Mucosa of descending colon (tissue), 3 donors: Measurements from ENCODE around the gene MNX1. TPM values are rescaled to one million over a fixed set of nuclear protein-coding genes. Genes with fewer than 3 reads are reported as not detected.

Source experiments
- ATAC-seq: fragments of 200-7000 bp; cut with Tn5 transposase; one replicate; pipeline ENCODE4 v1.9.1; 2020; ENCODE audit warnings: mild to moderate bottlenecking, moderate library complexity
- DNase-seq, 3 donors: peaks; one replicate each; pipeline ENCODE4 v3.0.0-alpha.2; 2020
- H3K36me3 ChIP-seq: fragments of 200-600 bp; one replicate; pipeline ENCODE4 v1.8.0; 2021; ENCODE audit warnings: low read depth, mild to moderate bottlenecking
- H3K4me1 ChIP-seq: fragments of 200-600 bp; one replicate; pipeline ENCODE4 v1.8.0; 2021; ENCODE audit warnings: low read depth, mild to moderate bottlenecking
- H3K4me3 ChIP-seq: fragments of 200-600 bp; one replicate; pipeline ENCODE4 v1.8.0; 2021; ENCODE audit warnings: mild to moderate bottlenecking
- H3K9me3 ChIP-seq: fragments of 200-600 bp; one replicate; pipeline ENCODE4 v1.8.0; 2021; ENCODE audit warnings: mild to moderate bottlenecking
- intact Hi-C, 2 donors: fragments of 100-400 bp; cut with DNase I in 1 of 2; cut with micrococcal nuclease in 1 of 2; formaldehyde crosslinking; loops; one replicate each; pipeline versions ENCODE4 v1.11.0 to v1.11.1; 2022; cut with DNase I, micrococcal nuclease
- total RNA-seq, 3 donors: library from RNA; stranded (reverse); fragmentation: NEBNext Ultra II Directional in 2 of 3; extraction: Animal tissue kit (Norgen Biotek cat#: 25700) in 2 of 3; gene quantifications; one replicate each; pipeline versions ENCODE4 v1.2.1 to v1.2.4, GENCODE V29; 2021 to 2023
- TF ChIP-seq, protein P1 (sequence below): fragments of 200-600 bp; IDR thresholded peaks from one replicate; pipeline ENCODE4 v1.8.0; 2022; ENCODE audit warnings: antibody characterized with exemption, mild to moderate bottlenecking
- donor health status: DM: no; HTN: no; CAD: no; lungs with moderate emphysema.
- donor health status: DM: no; HTN: no; CAD: no.
- donor health status: DM: no; HTN: yes; CAD: no.

Gene MNX1
- total RNA-seq, 3 donors from 2014 or later: 9.7 to 24.9 (median 24.0) TPM

GRCh38 chr7:156962145-156962544 is 48.3 kb downstream of the MNX1 start:
- DNase-seq (no peak), ATAC-seq (no peak)
- Histone ChIP-seq H3K4me1 (no peaks in the 10 kb centered on the region), H3K36me3 (peaks cover 10% of the 10 kb centered on the region), H3K4me3 (no peak overlapping the region), H3K9me3 (no peaks in the 10 kb centered on the region)
- intact Hi-C loops: no loop called here
- TF ChIP-seq, protein P1, sequence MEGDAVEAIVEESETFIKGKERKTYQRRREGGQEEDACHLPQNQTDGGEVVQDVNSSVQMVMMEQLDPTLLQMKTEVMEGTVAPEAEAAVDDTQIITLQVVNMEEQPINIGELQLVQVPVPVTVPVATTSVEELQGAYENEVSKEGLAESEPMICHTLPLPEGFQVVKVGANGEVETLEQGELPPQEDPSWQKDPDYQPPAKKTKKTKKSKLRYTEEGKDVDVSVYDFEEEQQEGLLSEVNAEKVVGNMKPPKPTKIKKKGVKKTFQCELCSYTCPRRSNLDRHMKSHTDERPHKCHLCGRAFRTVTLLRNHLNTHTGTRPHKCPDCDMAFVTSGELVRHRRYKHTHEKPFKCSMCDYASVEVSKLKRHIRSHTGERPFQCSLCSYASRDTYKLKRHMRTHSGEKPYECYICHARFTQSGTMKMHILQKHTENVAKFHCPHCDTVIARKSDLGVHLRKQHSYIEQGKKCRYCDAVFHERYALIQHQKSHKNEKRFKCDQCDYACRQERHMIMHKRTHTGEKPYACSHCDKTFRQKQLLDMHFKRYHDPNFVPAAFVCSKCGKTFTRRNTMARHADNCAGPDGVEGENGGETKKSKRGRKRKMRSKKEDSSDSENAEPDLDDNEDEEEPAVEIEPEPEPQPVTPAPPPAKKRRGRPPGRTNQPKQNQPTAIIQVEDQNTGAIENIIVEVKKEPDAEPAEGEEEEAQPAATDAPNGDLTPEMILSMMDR: no peak

- Histone ChIP-seq H3K9me3 (no peaks in the 10 kb centered on the region), H3K36me3 (no peaks in the 10 kb centered on the region), H3K4me1 (peaks cover 7% of the 10 kb centered on the region), H3K4me3 (no peak overlapping the region)
- TF ChIP-seq, protein P1: no peak
- no peak for DNase-seq
- no peak for ATAC-seq
- intact Hi-C loops: loop anchor here in 1 of 2 donors (10.0 kb wide), 1 partner anchor 318 kb away; no protein-coding TSS in a partner anchor
Observed at GRCh38 chr7:156956727-156957126, 53.7 kb downstream of the MNX1 start.

GRCh38 chr7:156954941-156955340 is 55.5 kb downstream of the MNX1 start:
- DNase-seq: no peak
- H3K9me3 ChIP-seq: no peaks in the 10 kb centered on the region
- ATAC-seq: no peak
- peaks cover 20% of the 10 kb centered on the region for H3K4me1 ChIP-seq
- intact Hi-C loops: loop anchor here in 1 of 2 donors (10.0 kb wide), 1 partner anchor 320 kb away; no protein-coding TSS in a partner anchor
- no peaks in the 10 kb centered on the region for H3K36me3 ChIP-seq
- TF ChIP-seq, protein P1: no peak
- no peak overlapping the region for H3K4me3 ChIP-seq

Other genes starting within 250 kb of the MNX1 start
- gene LMBR1, start 117.5 kb downstream of the MNX1 start, total RNA-seq: 10 to 100 TPM; 40.5 to 56.3 (median 44.9) TPM
- gene NOM1, start 61.0 kb downstream of the MNX1 start, total RNA-seq: 10 to 100 TPM; 13.9 to 20.9 (median 15.9) TPM
- 10 to 100 TPM; 58.1 to 68.0 (median 66.7) TPM for gene UBE3C, start 128.3 kb upstream of the MNX1 start, total RNA-seq